H9 (cell line): ENCODE measurements around the gene LCTL. TPM values are rescaled to one million over a fixed set of nuclear protein-coding genes. Genes with fewer than 3 reads are reported as not detected.

Experiments used
- DNase-seq: peaks from one replicate; pipeline ENCODE4 v3.0.0-alpha.2; 2017
- H2AFZ ChIP-seq: one replicate; pipeline ENCODE4 v1.6.1; 2013; ENCODE audit warnings: mild to moderate bottlenecking, low read length, control low read depth, moderate library complexity
- H2AK5ac ChIP-seq: 2 replicates; pipeline ENCODE4 v1.6.1; 2013; ENCODE audit warnings: low read length, control low read depth, mixed read lengths; ENCODE audit not compliant: insufficient read length
- H2BK120ac ChIP-seq: one replicate; pipeline ENCODE4 v1.6.1; 2013; ENCODE audit warnings: low read depth, mild to moderate bottlenecking, low read length, control low read depth, inconsistent platforms; ENCODE audit not compliant: poor library complexity, severe bottlenecking
- H2BK12ac ChIP-seq: 2 replicates; pipeline ENCODE4 v1.6.1; 2013; ENCODE audit warnings: low read length, control low read depth, mixed read lengths, low read depth; ENCODE audit not compliant: insufficient read length
- H2BK15ac ChIP-seq: 2 replicates; pipeline ENCODE4 v1.6.1; 2013; ENCODE audit warnings: low read depth, low read length, control low read depth
- H2BK20ac ChIP-seq: one replicate; pipeline ENCODE4 v1.6.1; 2013; ENCODE audit warnings: low read depth, mild to moderate bottlenecking, low read length, control low read depth, inconsistent platforms; ENCODE audit not compliant: poor library complexity, severe bottlenecking
- H2BK5ac ChIP-seq: 2 replicates; pipeline ENCODE4 v1.6.1; 2013; ENCODE audit warnings: low read length, control low read depth, mixed read lengths; ENCODE audit not compliant: insufficient read length
- H3K14ac ChIP-seq: 2 replicates; pipeline ENCODE4 v1.6.1; 2013; ENCODE audit warnings: low read length, control low read depth; ENCODE audit not compliant: insufficient read depth
- H3K18ac ChIP-seq: 2 replicates; pipeline ENCODE4 v1.6.1; 2013; ENCODE audit warnings: low read depth, mild to moderate bottlenecking, mixed read lengths, low read length, control low read depth; ENCODE audit not compliant: insufficient read length
- H3K23ac ChIP-seq: 2 replicates; pipeline ENCODE4 v1.6.1; 2013; ENCODE audit warnings: low read length, control low read depth, mixed read lengths, low read depth; ENCODE audit not compliant: insufficient read length
- H3K23me2 ChIP-seq: 2 replicates; pipeline ENCODE4 v1.6.1; 2013; ENCODE audit warnings: low read depth, mild to moderate bottlenecking, mixed read lengths, low read length, control low read depth; ENCODE audit not compliant: insufficient read length, poor library complexity, severe bottlenecking
- H3K27ac ChIP-seq: 2 replicates; pipeline ENCODE4 v1.5.1; 2013; ENCODE audit warnings: low read length, control low read depth, mixed read lengths, low read depth; ENCODE audit not compliant: insufficient read length
- H3K27me3 ChIP-seq: 2 replicates; pipeline ENCODE4 v1.6.1; 2013; ENCODE audit warnings: low read length, control low read depth, inconsistent platforms; ENCODE audit not compliant: insufficient read depth
- H3K4ac ChIP-seq: 2 replicates; pipeline ENCODE4 v1.6.1; 2013; ENCODE audit warnings: low read depth, mild to moderate bottlenecking, control low read depth, inconsistent platforms, low read length, moderate library complexity
- H3K4me1 ChIP-seq: 2 replicates; pipeline ENCODE4 v1.6.1; 2013; ENCODE audit warnings: low read length, control low read depth, inconsistent platforms; ENCODE audit not compliant: insufficient read depth
- H3K4me2 ChIP-seq: 2 replicates; pipeline ENCODE4 v1.6.1; 2013; ENCODE audit warnings: low read length, control low read depth, mixed read lengths; ENCODE audit not compliant: insufficient read length, insufficient read depth
- H3K56ac ChIP-seq: 2 replicates; pipeline ENCODE4 v1.6.1; 2013; ENCODE audit warnings: low read depth, mild to moderate bottlenecking, mixed read lengths, low read length, control low read depth; ENCODE audit not compliant: insufficient read length
- H3K79me1 ChIP-seq: 2 replicates; pipeline ENCODE4 v1.6.1; 2013; ENCODE audit warnings: low read depth, mild to moderate bottlenecking, moderate library complexity, low read length, control low read depth, inconsistent platforms; ENCODE audit not compliant: insufficient read depth, poor library complexity, severe bottlenecking
- H3K79me2 ChIP-seq: 2 replicates; pipeline ENCODE4 v1.6.1; 2013; ENCODE audit warnings: low read length, control low read depth, inconsistent platforms; ENCODE audit not compliant: insufficient read depth
- H3K9ac ChIP-seq: 2 replicates; pipeline ENCODE4 v1.6.1; 2013; ENCODE audit warnings: low read length, control low read depth, mixed read lengths; ENCODE audit not compliant: insufficient read length; ENCODE audit errors: extremely low read depth
- H3K9me3 ChIP-seq: one replicate; pipeline ENCODE4 v1.6.1; 2013; ENCODE audit warnings: low read depth, low read length, inconsistent platforms; ENCODE audit not compliant: control insufficient read depth
- H3T11ph ChIP-seq: one replicate; pipeline ENCODE4 v1.6.1; 2013; ENCODE audit warnings: mild to moderate bottlenecking, low read length, control low read depth, inconsistent platforms
- H4K20me1 ChIP-seq: one replicate; pipeline ENCODE4 v1.6.1; 2013; ENCODE audit not compliant: control insufficient read depth, insufficient read length, insufficient read depth
- H4K5ac ChIP-seq: 2 replicates; pipeline ENCODE4 v1.6.1; 2013; ENCODE audit warnings: low read depth, mild to moderate bottlenecking, mixed read lengths, low read length, control low read depth; ENCODE audit not compliant: insufficient read length
- H4K8ac ChIP-seq: replicated peaks from 2 replicates; pipeline ENCODE4 v1.6.1; 2013; ENCODE audit warnings: low read length, control low read depth, mixed read lengths, low read depth; ENCODE audit not compliant: insufficient read length
- H4K91ac ChIP-seq: 2 replicates; pipeline ENCODE4 v1.6.1; 2013; ENCODE audit warnings: low read depth, mild to moderate bottlenecking, moderate library complexity, mixed read lengths, low read length, control low read depth; ENCODE audit not compliant: insufficient read length
- H3K27ac Mint-ChIP-seq, 3 experiments: 2 replicates in 2 of 3; 3 replicates in 1 of 3; pipeline ENCODE4 v1.8.0; 2020 to 2021; ENCODE audit warnings: mixed read lengths in 3 of 3, mild to moderate bottlenecking in 1 of 3, moderate library complexity in 1 of 3
- H3K27me3 Mint-ChIP-seq: 2 replicates; pipeline ENCODE4 v1.8.0; 2021; ENCODE audit warnings: low read depth, mild to moderate bottlenecking, moderate library complexity, mixed read lengths
- H3K36me3 Mint-ChIP-seq, 3 experiments: 2 replicates in 2 of 3; 3 replicates in 1 of 3; pipeline ENCODE4 v1.8.0; 2020 to 2021; ENCODE audit warnings: low read depth in 3 of 3, mixed read lengths in 3 of 3; ENCODE audit not compliant: insufficient read depth in 1 of 3
- H3K4me1 Mint-ChIP-seq, 2 experiments: 2 replicates each; pipeline ENCODE4 v1.8.0; 2020; ENCODE audit warnings: mixed read lengths in 2 of 2
- H3K4me3 Mint-ChIP-seq, 2 experiments: 2 replicates in 1 of 2; 3 replicates in 1 of 2; pipeline ENCODE4 v1.8.0; 2020 to 2021; ENCODE audit warnings: mild to moderate bottlenecking in 2 of 2, mixed read lengths in 2 of 2, moderate library complexity in 1 of 2
- H3K9me3 Mint-ChIP-seq, 2 experiments: 2 replicates in 1 of 2; 3 replicates in 1 of 2; pipeline ENCODE4 v1.8.0; 2020; ENCODE audit warnings: mild to moderate bottlenecking in 2 of 2, mixed read lengths in 2 of 2, moderate library complexity in 1 of 2
- CTCF ChIP-seq: fragments of 200-600 bp; sonication (generic); conservative IDR thresholded peaks from 3 replicates; pipeline ENCODE4 v1.8.0; 2021; ENCODE audit warnings: antibody characterized with exemption, mild to moderate bottlenecking
- WGBS: extraction: QIAGEN DNeasy Blood & Tissue Kit; methylation state at CpG from one replicate; pipeline ENCODE4 v1.1.7; 2013; ENCODE audit warnings: missing lambda C conversion rate, low lambda C conversion rate, mixed read lengths; ENCODE audit not compliant: insufficient read length; ENCODE audit errors: extremely low coverage; 5-methylcytosine and 5-hydroxymethylcytosine counted together
- total RNA-seq: library from RNA; stranded (reverse); gene quantifications from 2 replicates; pipeline ENCODE4 v1.2.1, GENCODE V29; 2021

Gene LCTL
- total RNA-seq, 1 experiment from 2014 or later: 2.3 TPM

- Histone ChIP-seq H3K27me3 (no peaks in the 10 kb centered on the region), H3K9me3 (no peaks in the 10 kb centered on the region), H3T11ph (no peak overlapping the region), H2BK12ac (no peak overlapping the region), H3K4ac (no peak overlapping the region), H4K8ac (no peak overlapping the region), H2BK20ac (no peak overlapping the region), H3K14ac (no peak overlapping the region), H3K18ac (no peak overlapping the region), H2BK15ac (no peak overlapping the region), H2AFZ (no peak overlapping the region), H3K23me2 (no peaks in the 10 kb centered on the region), H4K91ac (no peak overlapping the region), H3K27ac (no peak overlapping the region), H3K79me1 (no peaks in the 10 kb centered on the region), H3K9ac (no peak overlapping the region), H4K5ac (no peak overlapping the region), H2AK5ac (no peak overlapping the region), H3K23ac (no peak overlapping the region), H2BK120ac (no peak overlapping the region), H3K56ac (no peak overlapping the region), H3K4me2 (no peak overlapping the region), H2BK5ac (no peak overlapping the region), H3K79me2 (no peaks in the 10 kb centered on the region), H4K20me1 (no peaks in the 10 kb centered on the region), H3K4me1 (peaks cover 2% of the 10 kb centered on the region; the same call in 1 of the 2 replicates)
- H3K4me1 Mint-ChIP-seq: peaks cover 24 to 33% of the 10 kb centered on the region in 2 experiments
- H3K36me3 Mint-ChIP-seq: peaks cover 0 to 6% (median 0%) of the 10 kb centered on the region in 3 experiments; a peak in 4 of 7 replicates
- WGBS: no CpG with 5 or more reads among the region's 15 CpGs
- peak; percentile 83 for TF ChIP-seq CTCF
- H3K4me3 Mint-ChIP-seq: peak overlapping the region in 1 of 2 experiments; percentile 22; a peak in 2 of 5 replicates
- DNase-seq: peak; percentile 91
- peak overlapping the region; percentile 37 to 77 (median 67); a peak in 4 of 7 replicates for H3K27ac Mint-ChIP-seq
- H3K9me3 Mint-ChIP-seq: no peaks in the 10 kb centered on the region
- no peaks in the 10 kb centered on the region for H3K27me3 Mint-ChIP-seq
These were observed 1.2 kb upstream of the LCTL start for GRCh38 chr15:66566963-66567531.
